ENCODE measurements around the gene TBX18.

GRCh38 chr6:84779917-84780316 is 15.5 kb upstream of the TBX18 start:
- TF ChIP-seq CTCF (IDR thresholded peaks at IDR 0.05 in 2 of 3, conservative IDR thresholded peaks at IDR 0.05 in 1 of 3; ENCODE audit: control insufficient read depth in 2 of 3, extremely low read depth in 1 of 3, insufficient read depth in 1 of 3, low read depth in 3 of 3, low read length in 3 of 3) (no peak), EZH2 (IDR thresholded peaks at IDR 0.05; ENCODE audit: borderline replicate concordance, control insufficient read depth, low read depth, low read length) (no peak), E2F4 (IDR thresholded peaks at IDR 0.05; ENCODE audit: low read depth, low read length) (no peak), SP1 (IDR thresholded peaks at IDR 0.05; ENCODE audit: low read depth, low read length) (no peak), IRF4 (IDR thresholded peaks at IDR 0.05; ENCODE audit: low read depth, low read length) (no peak), BRCA1 (IDR thresholded peaks at IDR 0.05; ENCODE audit: low read depth, low read length) (no peak), PML (IDR thresholded peaks at IDR 0.05; ENCODE audit: low read length) (no peak), POLR2AphosphoS5 (IDR thresholded peaks at IDR 0.05; ENCODE audit: low read length) (no peak)

Measured in GM12878 (cell line).